ENCODE results near the gene SCAMP5.

The SCAMP5 gene

GRCh38 chr15:75030424-75030823 is 35.1 kb downstream of the SCAMP5 start:
- Histone ChIP-seq H3K27ac (ENCODE audit: low read depth, low read length) (peak overlapping the region; percentile 88), H2AFZ (ENCODE audit: low read length, unreplicated experiment) (no peak overlapping the region), H3K4me3 (ENCODE audit: low read depth, low read length) (peak overlapping the region; percentile 49), H3K79me2 (ENCODE audit: control insufficient read depth, insufficient read depth, low read length, unreplicated experiment) (peaks cover 4% of the 10 kb centered on the region), H3K36me3 (ENCODE audit: insufficient read depth, low read length) (no peaks in the 10 kb centered on the region), H3K4me1 (ENCODE audit: control insufficient read depth, insufficient read depth, low read length, unreplicated experiment) (peaks cover 29% of the 10 kb centered on the region), H3K27me3 (ENCODE audit: insufficient read depth, low read length) (no peaks in the 10 kb centered on the region)

DNA sequence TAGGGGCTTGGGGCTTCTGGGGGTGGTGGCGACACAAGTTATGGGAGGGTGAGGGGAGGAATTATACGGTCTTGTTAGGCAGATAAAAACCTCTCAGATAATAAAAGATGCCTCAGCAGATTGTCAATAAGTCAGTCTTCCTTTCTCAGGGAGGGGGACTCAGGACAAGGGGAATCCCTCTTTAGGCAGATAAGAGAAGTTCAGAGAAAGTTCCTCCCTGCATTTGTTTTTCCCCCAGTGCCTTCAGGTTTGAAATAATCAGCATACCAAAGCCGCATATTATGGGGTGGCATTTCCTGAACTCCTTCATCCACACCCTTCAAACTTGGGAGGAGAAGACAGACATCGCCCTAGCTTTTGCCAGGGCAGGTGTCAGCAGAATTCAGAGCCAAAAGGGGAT is 36.5 kb downstream of the SCAMP5 start:
- H3K79me2 ChIP-seq (ENCODE audit: control insufficient read depth, insufficient read depth, low read length, unreplicated experiment) = peaks cover 4% of the 10 kb centered on the region

DNA sequence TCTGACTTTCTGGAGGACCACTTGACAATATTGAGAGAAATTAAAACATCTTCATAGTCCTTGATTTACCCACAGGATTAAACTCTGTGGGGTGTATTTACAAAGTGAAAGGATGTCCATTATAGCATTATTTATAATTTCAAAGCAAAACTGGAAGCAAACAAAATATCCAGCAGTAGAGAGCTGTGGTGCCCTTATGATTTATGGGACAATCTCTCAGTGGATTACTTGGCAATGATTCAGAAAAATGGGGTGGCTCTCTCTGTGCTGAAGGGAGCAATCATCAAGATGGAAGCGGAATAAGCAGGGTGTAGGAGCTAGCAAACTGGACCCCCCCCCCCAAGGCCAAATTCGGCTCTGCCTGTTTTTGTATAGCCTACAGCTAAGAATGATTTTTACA is 37.0 kb downstream of the SCAMP5 start:
- Histone ChIP-seq H3K27me3 (ENCODE audit: insufficient read depth, low read length) (no peaks in the 10 kb centered on the region), H3K4me3 (ENCODE audit: low read depth, low read length) (no peak overlapping the region)

More for the DNA sequence above, 36.5 kb downstream of the SCAMP5 start:
- peaks cover 43% of the 10 kb centered on the region for H3K4me1 ChIP-seq (ENCODE audit: control insufficient read depth, insufficient read depth, low read length, unreplicated experiment)
- H3K4me3 ChIP-seq (ENCODE audit: low read depth, low read length) = no peak overlapping the region
- no peaks in the 10 kb centered on the region for H3K27me3 ChIP-seq (ENCODE audit: insufficient read depth, low read length)
- no peak overlapping the region for H2AFZ ChIP-seq (ENCODE audit: low read length, unreplicated experiment)
- H3K27ac ChIP-seq (ENCODE audit: low read depth, low read length) = peak overlapping the region; percentile 35; the same call in 1 of the 2 replicates
- H3K36me3 ChIP-seq (ENCODE audit: insufficient read depth, low read length) = 0 out of 2 replicates have a peak, but pooled peaks cover 1% of the 10 kb centered on the region

GRCh38 chr15:75033809-75034208 is 38.4 kb downstream of the SCAMP5 start:
- Histone ChIP-seq H2AFZ (ENCODE audit: low read length, unreplicated experiment) (no peak overlapping the region), H3K4me3 (ENCODE audit: low read depth, low read length) (no peak overlapping the region), H3K79me2 (ENCODE audit: control insufficient read depth, insufficient read depth, low read length, unreplicated experiment) (peaks cover 4% of the 10 kb centered on the region), H3K27ac (ENCODE audit: low read depth, low read length) (no peak overlapping the region), H3K27me3 (ENCODE audit: insufficient read depth, low read length) (no peaks in the 10 kb centered on the region), H3K36me3 (ENCODE audit: insufficient read depth, low read length) (0 out of 2 replicates have a peak, but pooled peaks cover 3% of the 10 kb centered on the region), H3K4me1 (ENCODE audit: control insufficient read depth, insufficient read depth, low read length, unreplicated experiment) (peaks cover 62% of the 10 kb centered on the region)

More for the DNA sequence above, 37.0 kb downstream of the SCAMP5 start:
- H3K4me1 ChIP-seq (ENCODE audit: control insufficient read depth, insufficient read depth, low read length, unreplicated experiment) = peaks cover 48% of the 10 kb centered on the region
- no peak overlapping the region for H2AFZ ChIP-seq (ENCODE audit: low read length, unreplicated experiment)
- H3K79me2 ChIP-seq (ENCODE audit: control insufficient read depth, insufficient read depth, low read length, unreplicated experiment) = peaks cover 4% of the 10 kb centered on the region
- H3K27ac ChIP-seq (ENCODE audit: low read depth, low read length) = peak overlapping the region; percentile 35; the same call in 1 of the 2 replicates
- 0 out of 2 replicates have a peak, but pooled peaks cover 3% of the 10 kb centered on the region for H3K36me3 ChIP-seq (ENCODE audit: insufficient read depth, low read length)

- Histone ChIP-seq H2AFZ (ENCODE audit: low read length, unreplicated experiment) (no peak overlapping the region), H3K27ac (ENCODE audit: low read depth, low read length) (no peak overlapping the region), H3K4me3 (ENCODE audit: low read depth, low read length) (no peak overlapping the region), H3K79me2 (ENCODE audit: control insufficient read depth, insufficient read depth, low read length, unreplicated experiment) (peaks cover 10% of the 10 kb centered on the region), H3K27me3 (ENCODE audit: insufficient read depth, low read length) (no peaks in the 10 kb centered on the region), H3K4me1 (ENCODE audit: control insufficient read depth, insufficient read depth, low read length, unreplicated experiment) (peaks cover 64% of the 10 kb centered on the region), H3K36me3 (ENCODE audit: insufficient read depth, low read length) (0 out of 2 replicates have a peak, but pooled peaks cover 3% of the 10 kb centered on the region)
These were observed 39.3 kb downstream of the SCAMP5 start for GRCh38 chr15:75034615-75035014.

DNA sequence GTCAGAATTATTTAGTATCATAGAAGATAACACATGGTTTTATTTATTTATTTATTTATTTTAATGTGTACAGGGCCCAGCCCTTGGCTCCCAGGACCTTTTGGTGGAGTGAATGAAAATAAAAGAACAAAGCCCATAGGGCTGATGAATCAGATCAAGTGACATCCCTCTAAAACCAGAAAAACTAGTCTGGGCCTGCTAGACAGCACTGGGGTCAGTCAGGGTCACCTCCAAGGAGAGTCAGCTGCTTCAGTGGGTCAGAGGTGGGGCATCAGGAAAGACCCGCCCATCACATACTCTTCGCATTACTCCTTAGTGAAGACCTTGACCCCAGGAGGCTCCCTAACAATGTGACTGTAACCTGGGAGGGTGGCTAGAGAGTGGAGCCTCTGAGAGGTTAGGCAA is 40.9 kb downstream of the SCAMP5 start:
- Histone ChIP-seq H3K79me2 (ENCODE audit: control insufficient read depth, insufficient read depth, low read length, unreplicated experiment) (peaks cover 6% of the 10 kb centered on the region), H2AFZ (ENCODE audit: low read length, unreplicated experiment) (no peak overlapping the region), H3K4me3 (ENCODE audit: low read depth, low read length) (no peak overlapping the region), H3K36me3 (ENCODE audit: insufficient read depth, low read length) (0 out of 2 replicates have a peak, but pooled peaks cover 3% of the 10 kb centered on the region), H3K27ac (ENCODE audit: low read depth, low read length) (peak overlapping the region; percentile 79), H3K4me1 (ENCODE audit: control insufficient read depth, insufficient read depth, low read length, unreplicated experiment) (peaks cover 49% of the 10 kb centered on the region), H3K27me3 (ENCODE audit: insufficient read depth, low read length) (no peaks in the 10 kb centered on the region)

- H3K79me2 ChIP-seq (ENCODE audit: control insufficient read depth, insufficient read depth, low read length, unreplicated experiment) = peaks cover 6% of the 10 kb centered on the region
- 0 out of 2 replicates have a peak, but pooled peaks cover 3% of the 10 kb centered on the region for H3K36me3 ChIP-seq (ENCODE audit: insufficient read depth, low read length)
- no peaks in the 10 kb centered on the region for H3K27me3 ChIP-seq (ENCODE audit: insufficient read depth, low read length)
- no peak overlapping the region for H2AFZ ChIP-seq (ENCODE audit: low read length, unreplicated experiment)
- H3K4me1 ChIP-seq (ENCODE audit: control insufficient read depth, insufficient read depth, low read length, unreplicated experiment) = peaks cover 41% of the 10 kb centered on the region
- peak overlapping the region; percentile 79; the same call in 1 of the 2 replicates for H3K27ac ChIP-seq (ENCODE audit: low read depth, low read length)
- H3K4me3 ChIP-seq (ENCODE audit: low read depth, low read length) = no peak overlapping the region
These were observed 42.3 kb downstream of the SCAMP5 start for GRCh38 chr15:75037685-75038084.

DNA sequence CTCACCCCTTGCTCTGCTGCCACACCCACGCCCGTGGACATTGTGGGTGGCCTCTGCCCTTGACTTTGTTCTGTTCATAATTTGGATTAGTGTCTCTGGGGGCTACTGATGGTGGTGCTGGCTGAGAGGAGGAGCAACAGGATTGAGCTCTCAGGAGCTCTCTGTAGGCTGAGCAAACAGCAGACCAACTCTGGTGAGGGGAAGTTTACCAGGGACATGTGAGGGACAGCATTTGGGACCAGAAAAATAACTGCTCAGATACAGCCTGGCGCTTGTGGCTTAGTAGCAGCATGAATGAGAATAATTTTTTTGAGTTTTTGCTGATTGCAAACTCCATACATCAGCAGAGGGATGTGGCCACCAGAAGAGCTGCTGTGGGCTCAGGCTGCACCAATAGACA is 42.9 kb downstream of the SCAMP5 start:
- Histone ChIP-seq H3K4me1 (ENCODE audit: control insufficient read depth, insufficient read depth, low read length, unreplicated experiment) (peaks cover 47% of the 10 kb centered on the region), H3K36me3 (ENCODE audit: insufficient read depth, low read length) (0 out of 2 replicates have a peak, but pooled peaks cover 3% of the 10 kb centered on the region), H3K27ac (ENCODE audit: low read depth, low read length) (peak overlapping the region; percentile 79; the same call in 1 of the 2 replicates), H3K4me3 (ENCODE audit: low read depth, low read length) (no peak overlapping the region), H3K27me3 (ENCODE audit: insufficient read depth, low read length) (no peaks in the 10 kb centered on the region), H3K79me2 (ENCODE audit: control insufficient read depth, insufficient read depth, low read length, unreplicated experiment) (peaks cover 6% of the 10 kb centered on the region), H2AFZ (ENCODE audit: low read length, unreplicated experiment) (no peak overlapping the region)

DNA sequence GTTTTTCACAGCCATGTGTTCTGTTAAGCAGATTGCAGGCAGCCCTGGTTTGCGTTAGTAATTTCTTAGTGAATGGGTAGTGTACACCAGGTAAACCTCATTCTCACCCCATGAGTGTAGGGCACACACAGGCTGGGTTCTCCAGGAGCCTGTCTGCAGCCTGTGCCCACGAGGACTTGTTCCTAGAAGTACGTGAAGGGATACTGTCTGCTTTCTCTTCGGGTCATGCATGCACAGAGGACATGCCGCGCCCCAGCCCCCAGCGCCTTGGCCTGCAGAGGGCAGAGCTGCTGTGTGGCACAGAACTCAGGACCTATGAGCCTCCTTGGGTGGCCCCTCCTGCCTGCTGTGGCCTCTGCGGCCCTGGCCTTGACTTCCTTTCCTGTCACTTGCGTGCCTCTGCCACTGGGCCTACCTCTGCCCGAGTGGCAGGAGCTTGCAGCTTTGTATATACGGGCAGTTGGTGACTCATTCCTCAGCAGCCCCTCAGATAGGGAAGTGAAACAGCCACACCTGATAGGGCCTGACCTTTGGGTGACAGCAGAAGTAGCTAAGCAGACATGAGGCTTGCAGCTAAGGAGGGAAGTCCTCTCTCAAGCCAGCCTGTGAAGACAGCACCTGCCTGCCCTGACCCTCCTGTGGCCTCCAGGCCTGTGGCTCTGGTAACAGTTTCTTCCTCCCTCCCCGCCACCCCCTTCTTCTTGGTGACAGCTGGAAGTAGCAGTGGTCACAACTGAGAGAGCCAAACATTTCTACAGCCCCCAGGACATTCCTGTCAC is 47.6 kb downstream of the SCAMP5 start:
- peak overlapping the region; percentile 31; the same call in 1 of the 2 replicates for H3K4me3 ChIP-seq (ENCODE audit: low read depth, low read length)
- no peak overlapping the region for H2AFZ ChIP-seq (ENCODE audit: low read length, unreplicated experiment)
- H3K27ac ChIP-seq (ENCODE audit: low read depth, low read length) = peak overlapping the region; percentile 94
- H3K79me2 ChIP-seq (ENCODE audit: control insufficient read depth, insufficient read depth, low read length, unreplicated experiment) = peaks cover 6% of the 10 kb centered on the region
- no peaks in the 10 kb centered on the region for H3K27me3 ChIP-seq (ENCODE audit: insufficient read depth, low read length)
- no peaks in the 10 kb centered on the region for H3K36me3 ChIP-seq (ENCODE audit: insufficient read depth, low read length)
- peaks cover 48% of the 10 kb centered on the region for H3K4me1 ChIP-seq (ENCODE audit: control insufficient read depth, insufficient read depth, low read length, unreplicated experiment)

DNA sequence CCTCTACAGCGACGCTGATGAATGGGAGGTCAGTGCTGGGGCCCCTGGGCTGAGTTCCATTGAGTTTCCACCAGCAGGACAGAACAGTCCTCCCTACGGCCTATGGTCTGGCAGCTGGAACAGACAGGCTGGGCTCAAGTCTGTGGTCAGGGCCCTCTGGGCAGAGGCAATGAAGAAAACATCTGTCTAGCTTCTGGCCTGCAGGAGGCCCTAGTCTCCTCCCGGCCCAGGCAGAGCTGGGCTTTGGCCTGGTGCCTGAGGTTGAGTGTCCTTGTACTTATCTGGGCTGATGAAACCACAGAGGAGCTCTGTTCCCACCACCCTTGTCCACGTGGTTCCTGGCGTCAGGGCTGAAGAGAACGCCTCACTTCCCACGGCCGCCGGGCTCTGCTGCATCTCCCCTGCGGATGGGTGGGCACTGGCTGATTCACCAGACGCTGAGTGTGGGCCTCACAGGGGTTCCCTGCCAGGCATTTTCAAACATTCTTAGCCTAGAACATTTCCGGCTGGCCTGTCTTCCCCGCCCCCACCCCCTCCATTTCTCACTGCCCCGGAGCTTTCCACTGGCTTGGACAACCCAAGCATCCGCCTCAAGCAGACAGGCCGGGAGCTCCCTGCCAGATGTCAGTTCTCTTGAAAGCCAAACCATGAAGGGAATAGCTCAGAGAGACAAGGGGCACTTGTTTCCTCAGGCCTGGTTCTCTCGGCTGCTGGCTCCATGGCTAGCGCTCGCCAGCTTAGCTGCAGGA is 48.3 kb downstream of the SCAMP5 start:
- no peak overlapping the region for H2AFZ ChIP-seq (ENCODE audit: low read length, unreplicated experiment)
- H3K4me1 ChIP-seq (ENCODE audit: control insufficient read depth, insufficient read depth, low read length, unreplicated experiment) = peaks cover 43% of the 10 kb centered on the region
- no peaks in the 10 kb centered on the region for H3K27me3 ChIP-seq (ENCODE audit: insufficient read depth, low read length)
- peaks cover 6% of the 10 kb centered on the region for H3K79me2 ChIP-seq (ENCODE audit: control insufficient read depth, insufficient read depth, low read length, unreplicated experiment)
- peak overlapping the region; percentile 31; the same call in 1 of the 2 replicates for H3K4me3 ChIP-seq (ENCODE audit: low read depth, low read length)
- H3K27ac ChIP-seq (ENCODE audit: low read depth, low read length) = peak overlapping the region; percentile 94
- H3K36me3 ChIP-seq (ENCODE audit: insufficient read depth, low read length) = no peaks in the 10 kb centered on the region

All from ACC112 (cell line).